Stimulated activated CD4-positive, alpha-beta T cell treated with anti-CD3 and anti-CD28 coated beads, Interleukin-4, amount 100 ng/mL, for 48 hours (primary cell): ENCODE results near the gene MEN1.
A peak's percentile ranks its signal among the peaks of the same experiment; 100 is the strongest.

Experiments
- DNase-seq, 2 donors: peaks; one replicate each; pipeline ENCODE4 v3.0.0-alpha.2; 2020; ENCODE audit warnings: low read depth in 2 of 2

The MEN1 gene

DNA sequence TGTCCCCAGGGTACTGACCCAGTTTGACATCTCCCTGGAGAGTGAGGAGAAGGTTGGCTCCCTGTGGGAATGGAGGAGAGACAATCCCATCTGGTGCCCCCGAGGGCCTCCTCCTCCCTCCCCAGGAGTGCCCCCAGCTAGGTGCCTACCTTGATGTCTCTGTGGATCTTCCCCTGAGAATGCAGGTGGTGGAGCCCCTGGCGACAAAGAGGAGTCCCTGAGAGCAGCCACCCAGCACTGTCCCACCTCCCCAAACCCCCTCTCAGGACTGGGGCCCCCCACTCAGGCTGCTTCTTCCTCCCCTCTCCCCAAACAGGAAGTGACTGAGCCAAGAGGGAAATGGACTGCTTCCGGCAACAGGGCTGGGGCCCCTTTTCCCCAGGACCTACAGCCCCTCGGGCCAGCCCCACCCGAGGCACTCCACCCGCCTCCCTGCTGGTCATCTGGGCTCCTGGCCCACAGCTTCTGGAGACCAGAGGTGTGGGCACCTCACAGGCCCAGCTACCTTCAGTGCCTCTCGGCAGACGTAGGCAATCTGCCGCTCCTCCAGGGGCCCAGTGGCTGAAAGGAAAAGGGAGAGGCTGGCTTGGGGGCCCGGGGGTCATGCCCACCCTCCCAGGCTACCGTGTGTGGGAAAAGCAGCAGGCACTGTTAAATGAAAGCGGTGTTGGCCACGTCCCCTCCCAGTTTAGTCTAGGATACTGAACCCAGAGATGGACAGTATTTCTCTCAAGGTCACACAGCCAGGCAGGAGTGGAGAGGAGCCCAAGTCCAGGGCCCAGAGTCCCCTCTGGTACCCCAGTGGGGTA lies 8.6 kb downstream of the MEN1 start:
- DNase-seq: no peak

DNA sequence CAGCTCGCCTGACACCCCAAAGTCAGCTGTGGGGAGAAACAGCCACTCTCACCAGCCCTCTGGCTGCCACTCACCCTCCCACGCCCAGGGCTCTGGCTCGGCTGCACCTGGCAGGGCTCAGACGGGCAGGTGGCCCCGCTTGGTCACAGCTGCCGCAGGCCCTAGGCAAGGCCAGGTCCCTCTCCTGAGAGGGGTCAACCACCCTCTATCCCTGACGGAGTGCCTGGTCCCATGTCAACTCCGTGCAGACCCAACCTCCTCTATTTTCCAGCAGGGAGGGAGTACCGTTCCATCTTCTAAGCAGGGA lies 9.2 kb downstream of the MEN1 start:
- DNase-seq: no peak

DNA sequence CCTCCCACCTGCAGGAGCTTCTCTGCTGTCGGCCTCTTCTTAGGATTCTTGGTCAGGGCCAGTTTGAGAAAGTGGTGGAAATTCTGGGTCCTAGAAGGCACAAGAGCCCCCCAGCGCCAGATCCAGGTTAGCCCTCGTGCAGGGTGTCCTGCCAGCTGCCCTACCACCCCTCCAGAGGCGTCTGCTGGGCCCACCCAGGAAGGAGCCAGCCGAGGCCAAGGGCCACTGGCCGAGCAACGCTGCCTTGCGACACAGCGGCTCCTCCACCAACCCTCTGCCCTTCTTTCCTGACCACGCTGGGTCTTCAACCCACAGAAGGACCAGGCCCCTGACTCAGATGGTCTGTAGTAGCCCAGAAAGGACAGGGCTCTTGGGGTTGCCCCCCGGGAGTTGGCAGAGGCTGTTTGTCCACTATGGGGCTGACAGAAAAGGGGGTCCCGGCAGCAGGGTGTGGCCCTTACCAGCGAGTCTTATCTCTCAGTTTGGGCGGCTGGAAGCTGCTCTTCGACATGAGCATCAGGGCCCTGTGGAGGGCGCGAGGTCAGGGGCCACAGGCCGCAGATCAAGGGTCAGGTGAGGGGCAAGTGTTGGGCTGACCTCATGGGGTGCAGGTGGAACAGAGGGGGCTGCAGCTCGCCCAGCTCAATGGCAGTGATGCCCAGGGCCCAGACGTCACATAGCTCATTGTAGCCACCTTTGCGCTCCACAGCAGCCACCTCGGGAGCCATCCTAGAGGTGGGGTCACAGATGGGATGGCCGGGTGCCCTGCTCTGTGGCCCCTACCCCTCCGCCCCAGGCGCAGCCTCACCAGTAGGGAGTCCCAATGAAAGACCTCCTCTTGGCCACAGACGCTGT lies 9.8 kb downstream of the MEN1 start:
- no peak for DNase-seq

DNA sequence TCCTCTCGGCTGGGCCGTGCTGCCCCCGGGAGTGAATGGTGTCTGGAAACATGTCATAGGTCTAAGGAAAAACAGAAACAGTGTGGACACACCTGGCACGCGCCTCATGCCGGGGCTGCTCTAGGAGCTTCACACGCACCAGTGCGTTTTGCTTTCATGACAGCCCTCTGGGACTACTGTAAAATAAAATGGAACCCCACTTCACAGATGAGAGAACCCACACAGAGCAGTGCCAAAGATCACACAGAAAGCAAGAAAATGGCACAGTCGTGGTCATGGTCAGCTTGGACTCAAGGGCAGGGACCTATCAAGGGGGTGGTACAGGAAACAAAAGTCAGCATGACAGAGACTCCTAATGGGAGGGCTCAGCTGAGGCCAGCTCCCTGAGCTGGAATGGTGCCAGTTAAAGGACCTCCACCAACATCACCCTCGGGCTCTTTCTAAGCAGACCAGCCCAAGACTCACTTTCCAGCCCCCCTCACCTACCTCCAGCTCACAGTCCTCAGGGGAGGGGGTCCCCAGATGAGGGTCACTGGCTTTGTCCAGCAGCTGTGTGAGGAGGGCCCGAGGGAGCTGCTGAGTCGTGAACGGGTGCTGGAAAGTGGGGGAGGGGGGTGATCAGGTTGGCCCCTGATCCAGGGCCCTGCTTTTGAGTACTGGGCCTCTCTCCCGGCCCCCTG lies 10.6 kb downstream of the MEN1 start:
- no peak for DNase-seq

DNA sequence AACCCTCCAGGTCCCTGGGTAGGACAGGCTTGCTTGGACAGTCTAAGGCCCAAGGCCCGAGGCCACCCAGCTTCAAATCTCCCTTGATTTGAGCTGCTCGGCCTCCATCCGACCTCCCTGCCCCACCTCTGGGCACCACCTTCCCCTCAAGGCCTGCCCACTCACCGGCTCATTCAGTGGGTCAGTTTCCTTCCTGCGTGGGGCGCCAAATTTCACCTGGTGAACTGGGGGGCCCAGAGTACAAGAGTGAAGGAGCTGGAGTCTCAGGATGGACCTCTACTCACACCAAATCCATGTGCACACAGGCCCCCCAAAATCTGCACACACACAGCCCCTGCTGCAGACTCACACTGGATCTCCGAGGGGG lies 11.1 kb downstream of the MEN1 start:
- DNase-seq: no peak

DNA sequence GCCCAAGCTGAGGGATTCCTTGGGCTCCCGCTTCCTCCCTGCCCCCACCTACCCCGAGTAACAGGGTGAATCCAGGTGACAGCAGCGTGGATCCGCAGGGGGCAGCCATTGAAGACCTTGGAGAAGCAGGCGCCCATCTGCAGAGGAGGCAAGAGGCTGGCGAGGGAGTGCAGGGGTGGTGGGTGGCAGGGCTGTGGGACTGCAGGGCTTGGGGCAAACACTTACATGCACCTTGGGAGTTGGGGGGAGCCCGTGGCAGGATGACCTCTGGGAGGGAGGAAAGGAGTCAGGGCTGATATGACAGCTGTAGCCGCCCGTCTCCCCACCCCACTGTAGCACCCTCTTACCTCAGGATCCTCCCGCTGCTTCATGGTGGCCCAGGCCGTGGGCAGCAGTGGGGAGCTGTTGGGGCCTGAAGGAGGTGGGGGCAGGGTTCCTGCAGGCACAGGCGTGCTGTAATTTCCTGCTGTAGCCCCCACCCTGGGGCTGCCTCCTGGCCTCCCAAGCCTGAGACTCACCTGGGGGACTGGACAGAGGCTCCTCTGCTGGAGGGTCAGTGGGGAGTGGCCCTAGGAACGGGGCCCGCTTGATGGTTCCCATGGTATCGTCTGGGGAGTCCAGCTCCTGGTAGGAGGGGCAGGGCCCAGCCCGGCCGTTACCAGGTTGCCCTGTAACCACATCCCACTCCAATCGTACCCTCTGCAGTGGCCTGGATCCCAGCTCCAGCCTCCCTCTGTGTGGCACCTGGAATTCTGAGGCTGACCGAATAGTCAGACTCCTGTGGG lies 13.4 kb downstream of the MEN1 start:
- no peak for DNase-seq

DNA sequence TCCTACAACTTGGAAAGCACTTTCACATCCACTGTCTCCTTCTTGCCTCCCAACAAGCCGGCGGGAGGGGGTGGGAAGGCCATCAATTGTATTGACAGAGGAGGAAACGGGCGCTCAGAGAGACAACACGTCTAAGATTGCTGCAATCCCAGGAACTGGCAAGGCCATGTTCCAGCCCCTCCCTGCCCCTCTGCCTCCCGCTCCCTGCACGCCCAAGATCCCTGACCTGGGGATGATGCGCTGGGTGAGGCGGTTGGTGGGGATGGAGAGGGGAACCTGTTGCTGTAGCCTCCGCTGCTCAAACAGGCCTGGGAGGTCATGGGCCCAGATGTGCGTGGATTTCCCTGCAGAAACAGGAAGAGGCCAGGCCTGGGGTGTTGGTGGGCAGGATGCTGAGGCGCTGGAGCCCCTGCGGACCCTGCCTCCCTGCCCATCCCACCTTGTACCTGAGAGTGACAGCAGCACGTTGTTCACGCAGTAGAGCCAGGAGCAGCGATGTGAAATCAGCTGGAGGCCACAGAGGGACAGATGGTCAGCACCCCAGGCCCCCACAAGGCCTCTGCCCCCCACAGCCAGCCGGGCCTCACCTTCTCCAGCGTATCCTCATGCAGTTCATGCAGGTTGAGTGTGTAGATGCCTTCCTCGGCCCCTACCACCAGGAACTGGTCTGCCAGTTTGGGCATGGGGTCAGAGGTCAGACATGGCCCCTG lies 14.1 kb downstream of the MEN1 start:
- no peak for DNase-seq

DNA sequence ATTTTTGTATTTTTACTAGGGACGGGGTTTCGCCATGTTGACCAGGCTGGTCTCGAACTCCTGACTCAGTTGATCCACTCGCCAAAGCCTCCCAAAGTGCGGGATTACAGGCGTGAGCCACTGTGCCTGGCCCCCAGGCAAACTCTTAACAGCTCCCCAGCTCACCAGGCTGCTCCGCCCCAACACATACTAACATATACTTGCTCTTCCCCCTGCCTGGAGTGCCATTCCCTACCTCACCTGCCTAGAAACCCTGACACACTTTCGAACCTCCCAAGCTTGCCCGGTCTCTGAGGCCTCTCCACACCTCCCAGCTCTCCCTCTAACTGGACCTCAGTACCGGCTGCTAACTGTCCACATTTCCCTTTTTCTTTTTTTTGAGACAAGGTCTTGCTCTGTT lies 15.8 kb downstream of the MEN1 start:
- no peak for DNase-seq

DNA sequence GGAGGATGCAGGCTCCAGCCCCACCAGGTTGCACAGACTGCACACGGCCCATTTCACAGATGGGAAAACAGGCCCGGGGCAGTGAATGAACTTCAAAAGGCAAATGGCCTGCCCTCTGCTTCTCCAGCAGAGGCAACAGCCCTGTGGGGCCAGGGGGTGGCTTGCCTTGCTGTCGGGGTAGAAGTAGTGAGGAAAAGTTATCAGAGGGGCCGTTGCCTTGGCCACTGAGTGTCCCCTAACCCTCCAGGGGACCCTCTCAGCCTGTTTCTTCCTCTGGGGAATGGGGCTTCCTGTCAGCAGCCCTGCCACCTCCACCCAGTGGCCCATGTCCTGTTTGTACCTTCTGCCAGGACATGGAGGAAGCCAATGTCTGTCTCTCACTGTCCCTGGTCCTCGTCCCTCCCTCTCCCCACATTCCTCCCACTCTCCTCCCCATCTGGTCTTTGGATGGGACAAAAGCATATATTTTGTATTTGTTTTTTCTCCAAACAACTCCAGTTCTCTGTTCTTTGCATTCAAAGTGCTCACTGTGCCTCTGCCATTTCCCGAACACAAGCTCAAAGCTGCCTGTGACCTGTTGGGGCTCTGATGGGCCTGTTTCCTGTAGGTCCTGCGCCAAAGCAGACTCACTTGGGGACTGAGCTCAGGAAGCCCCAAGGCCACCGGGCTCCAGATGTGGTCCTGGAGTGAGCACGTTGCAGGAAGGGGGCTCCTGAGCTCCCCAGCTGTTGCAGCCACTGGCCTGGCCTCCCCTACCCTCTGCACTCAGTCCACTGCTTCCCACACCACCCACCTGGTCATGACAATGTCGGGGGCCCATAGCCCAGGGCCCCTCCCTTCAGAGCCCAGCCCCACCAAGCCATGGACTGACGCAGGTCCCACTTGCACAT lies 16.8 kb downstream of the MEN1 start:
- DNase-seq: no peak

DNA sequence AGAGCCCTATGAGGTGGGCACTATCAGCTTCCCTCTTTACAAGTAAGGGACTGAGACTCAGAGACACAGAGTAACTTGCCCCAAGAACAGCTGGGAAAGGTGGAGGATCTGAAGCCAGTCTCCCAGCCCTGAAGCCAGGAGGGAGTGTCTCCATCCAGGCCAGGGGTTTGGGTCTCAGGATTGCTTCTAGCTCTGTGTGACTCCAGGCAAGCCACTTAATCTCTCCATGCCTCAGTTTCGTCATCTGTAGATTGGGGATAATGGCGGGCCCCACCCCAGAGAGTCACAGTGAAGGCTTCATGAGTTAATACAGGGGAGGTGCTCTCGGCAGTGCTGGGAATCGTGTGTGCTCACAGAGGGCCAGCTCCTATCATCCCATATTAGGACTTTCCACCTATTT lies 17.9 kb downstream of the MEN1 start:
- DNase-seq: no peak

DNA sequence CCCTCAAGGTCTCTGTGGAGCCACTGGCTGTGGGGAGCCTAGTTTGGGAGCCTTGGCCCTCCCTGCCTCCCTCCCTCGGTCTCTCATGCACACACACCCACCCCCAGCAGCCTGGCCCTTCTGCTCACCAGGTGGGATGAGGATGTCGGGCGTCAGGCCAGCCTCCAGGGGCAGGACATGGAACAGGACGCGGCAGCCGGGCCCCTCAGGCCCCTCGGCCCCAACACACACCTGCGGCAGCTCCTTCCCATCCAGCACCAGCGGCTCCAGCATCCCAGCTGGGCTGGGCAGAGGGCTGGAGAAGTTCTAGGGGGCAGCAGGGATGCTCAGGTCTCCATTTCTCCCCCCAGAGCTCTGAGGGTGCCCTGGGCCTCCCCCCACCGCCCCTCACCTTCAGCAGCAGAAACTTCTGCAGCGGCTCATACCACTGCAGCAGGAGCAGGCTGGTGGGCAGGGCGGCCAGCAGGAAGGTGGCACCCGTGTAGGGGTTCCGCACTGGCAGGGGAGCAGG lies 18.5 kb downstream of the MEN1 start:
- DNase-seq: no peak

DNA sequence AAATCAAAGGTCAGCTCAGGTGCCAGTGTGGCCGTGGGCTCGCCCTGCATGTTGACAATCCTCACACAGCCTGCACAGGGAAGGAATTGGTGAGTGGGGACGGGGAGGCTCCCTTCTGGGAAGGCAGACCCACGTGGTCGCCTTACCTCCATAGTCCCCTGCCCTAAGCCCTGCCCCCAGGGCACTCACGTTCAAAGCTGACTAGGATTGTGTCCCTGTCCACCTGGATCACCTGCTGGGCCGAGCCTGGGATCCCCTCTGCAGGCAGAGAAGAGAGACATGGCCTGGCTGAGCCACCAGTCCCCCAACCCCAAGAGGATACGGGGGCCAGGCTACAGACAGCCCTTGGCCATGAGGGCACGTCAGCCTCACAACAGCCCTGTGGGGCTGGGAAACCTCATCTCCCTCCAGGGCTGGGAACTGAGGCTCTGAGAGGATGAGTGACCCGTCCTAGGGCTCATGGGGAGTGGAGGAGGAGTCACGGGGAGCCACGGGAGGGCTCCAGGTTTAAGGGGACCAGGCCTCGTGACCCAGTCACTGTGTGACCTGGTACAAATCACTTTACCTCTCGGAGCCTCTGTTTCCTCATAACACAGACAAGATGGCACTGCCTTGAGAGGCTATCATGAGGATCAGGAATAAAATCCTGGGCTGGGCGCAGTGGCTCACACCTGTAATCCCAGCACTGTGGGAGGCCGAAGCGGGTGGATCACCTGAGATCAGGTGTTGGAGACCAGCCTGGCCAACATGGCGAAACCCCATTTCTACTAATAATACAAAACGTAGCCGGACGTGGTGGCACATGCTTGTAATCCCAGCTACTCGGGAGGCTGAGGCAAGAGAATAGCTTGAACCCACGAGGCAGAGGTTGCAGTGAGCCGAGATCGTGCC lies 19.9 kb downstream of the MEN1 start:
- DNase-seq: no peak

DNA sequence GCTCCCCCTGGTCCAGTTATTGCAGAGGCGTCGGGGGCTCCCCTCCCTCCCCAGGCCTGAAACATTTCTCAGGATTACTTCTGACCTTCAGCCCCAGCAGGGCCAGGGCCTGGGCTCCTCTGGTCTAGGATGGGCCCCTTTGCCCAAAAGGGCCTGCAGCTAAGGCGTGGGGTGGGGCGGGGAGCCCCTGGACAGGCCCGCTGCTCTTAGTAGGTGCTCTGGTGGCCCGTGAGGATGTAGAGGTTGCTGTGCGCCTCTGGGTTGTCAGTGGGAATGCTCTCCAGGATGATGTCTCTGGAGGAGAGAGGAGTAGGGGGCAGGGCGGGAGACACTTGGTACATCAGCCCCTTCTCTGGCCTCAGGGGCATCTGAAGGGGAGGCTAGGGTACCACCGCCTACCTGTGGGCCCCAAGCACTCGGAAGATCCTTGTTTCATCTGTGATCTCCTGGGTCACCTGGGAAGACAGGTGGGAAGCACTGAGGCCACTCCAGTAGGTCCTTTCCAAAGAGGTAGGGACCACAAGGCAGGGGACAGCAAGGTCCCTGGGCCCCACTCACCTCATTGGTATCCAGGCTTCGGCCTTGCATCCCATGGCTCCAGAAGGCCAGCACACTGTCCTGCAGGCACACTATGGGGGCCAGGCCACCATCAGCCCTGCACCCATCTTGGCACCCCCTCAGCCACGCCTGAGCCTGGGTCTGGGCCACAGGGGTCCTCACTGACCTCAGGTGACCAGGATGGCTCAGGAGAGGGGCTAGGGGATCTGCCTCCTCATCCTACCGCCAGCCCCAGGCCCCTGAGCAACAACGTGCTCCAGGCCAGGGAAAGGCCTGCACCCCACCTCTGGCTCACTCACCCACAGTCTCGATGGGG lies 20.8 kb downstream of the MEN1 start:
- DNase-seq: no peak

DNA sequence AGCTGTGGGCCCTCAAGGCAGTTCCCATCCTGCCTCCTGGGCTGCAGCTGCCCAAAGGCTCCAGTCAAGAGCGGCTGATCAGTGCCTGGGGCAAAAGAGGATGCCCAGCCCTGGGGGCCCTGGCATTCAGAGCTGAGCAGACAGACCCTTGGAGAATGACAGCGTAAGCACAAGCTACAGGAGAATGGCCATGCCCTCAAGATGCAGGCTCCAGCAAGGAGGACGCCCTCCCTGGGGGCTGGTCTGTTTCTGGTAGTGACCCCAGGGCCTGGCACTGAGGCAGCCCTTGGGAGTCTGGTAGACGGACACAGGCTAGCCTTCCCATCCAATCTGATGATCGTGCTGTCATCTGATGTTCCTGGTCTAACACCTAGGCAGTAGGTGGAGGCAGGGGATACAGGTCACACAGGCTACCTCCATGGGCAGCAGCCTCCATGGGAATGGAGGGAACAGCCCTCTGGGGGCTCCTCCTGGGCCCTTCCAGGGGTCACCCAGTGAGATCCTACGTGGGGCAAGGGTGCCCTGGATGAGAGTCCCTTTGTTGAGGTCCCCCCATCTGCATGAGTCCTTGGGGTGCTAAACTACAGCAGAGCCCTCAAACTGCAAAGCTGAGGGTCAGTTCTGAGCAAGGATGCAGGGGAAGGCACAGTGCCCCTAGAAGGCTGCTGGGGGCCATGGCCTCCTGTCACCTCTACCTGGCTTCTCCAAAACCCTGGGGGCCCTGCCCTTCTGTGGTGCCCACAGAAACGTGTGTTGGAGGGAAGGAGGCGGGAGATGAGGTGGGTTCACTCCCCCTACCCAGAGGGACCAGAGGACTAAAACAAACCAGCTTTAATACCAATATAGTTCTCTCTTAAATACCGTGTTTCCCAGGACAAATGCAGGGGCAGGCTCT lies 21.8 kb downstream of the MEN1 start:
- DNase-seq: no peak

DNA sequence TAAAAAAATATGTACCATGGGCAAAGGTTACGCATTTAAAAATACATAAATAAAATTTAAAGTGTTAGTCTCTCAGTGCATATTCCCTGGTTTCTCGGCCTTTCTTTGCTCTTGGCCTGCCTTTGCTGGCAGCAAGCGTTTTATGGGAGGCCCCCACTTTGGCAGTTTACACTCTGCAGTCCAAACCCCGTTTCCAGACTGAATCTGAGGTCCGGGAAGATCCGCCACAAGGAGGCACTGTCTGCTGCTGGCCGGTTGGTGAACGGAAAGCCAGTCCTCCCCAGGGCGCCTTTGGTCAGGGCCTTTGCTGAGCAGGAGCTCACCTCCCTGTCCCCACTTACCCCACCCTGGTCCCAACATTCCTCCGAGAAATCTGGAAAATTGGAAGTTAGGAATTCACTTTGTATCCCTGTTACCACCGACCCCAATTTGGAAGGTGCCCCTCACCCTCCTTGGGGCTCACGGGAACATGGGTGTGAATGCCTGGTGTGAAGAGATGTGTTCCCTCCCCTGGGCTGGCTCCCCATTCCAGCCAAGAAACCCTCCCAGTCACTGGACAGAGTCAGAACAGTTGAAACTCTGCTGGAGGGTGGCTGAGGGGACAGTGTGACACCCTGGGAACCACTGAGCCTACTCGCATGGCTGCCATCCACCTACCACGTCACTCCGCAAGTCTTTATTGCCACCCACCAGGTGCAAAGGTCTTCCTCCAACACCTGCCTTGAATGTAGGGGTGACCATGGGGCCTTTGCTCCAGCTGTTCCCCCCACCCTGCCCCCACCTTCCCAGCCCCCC lies 22.6 kb downstream of the MEN1 start:
- peak; percentile 40 to 55 for DNase-seq

DNA sequence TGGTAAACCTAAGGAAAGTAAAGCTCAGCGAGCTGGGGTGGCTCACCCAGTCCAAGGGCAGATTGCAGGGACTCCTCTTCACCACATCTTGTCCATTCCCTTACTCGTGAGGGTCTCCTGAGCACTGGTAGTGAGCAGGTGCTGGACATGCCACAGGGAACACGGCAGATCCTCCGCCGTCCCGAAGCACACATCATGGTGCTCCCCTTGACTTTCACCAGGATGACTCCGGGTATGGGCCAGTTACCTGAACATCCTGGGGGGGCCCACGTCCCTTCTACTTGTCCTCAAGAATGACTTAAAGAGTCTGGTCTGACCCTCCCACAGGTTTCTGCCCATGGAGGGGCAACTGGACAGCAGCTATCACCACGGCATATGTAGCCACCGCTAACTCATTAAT lies 24.0 kb downstream of the MEN1 start:
- no peak for DNase-seq
